ENCODE data around the gene PDS5B. TPM values are rescaled to one million over a fixed set of nuclear protein-coding genes. Genes with fewer than 3 reads are reported as not detected.
A peak's percentile ranks its signal among the peaks of the same experiment; 100 is the strongest.

PDS5B gene
- total and polyA plus RNA-seq, 2 donors (not counting 1 experiment from before 2014, with no cell fraction given): 6.6 to 62.9 TPM

- H3K27me3 ChIP-seq (replicated peaks in 1 of 4; ENCODE audit: control extremely low read depth in 1 of 4, control insufficient read depth in 3 of 4, insufficient read depth in 4 of 4, low read length in 3 of 4): peaks cover 0 to 6% (median 0%) of the 10 kb centered on the region in 4 experiments
- DNase-seq (peak; percentile 74), ATAC-seq (ENCODE audit: low read depth) (peak; percentile 25)
- Mint-ChIP-seq H3K4me1 (peaks cover 45% of the 10 kb centered on the region), H3K4me3 (peak overlapping the region; percentile 89), H3K9me3 (ENCODE audit: insufficient read depth) (no peaks in the 10 kb centered on the region), H3K27ac (peak overlapping the region; percentile 88), H3K27me3 (no peaks in the 10 kb centered on the region)
- peak overlapping the region; percentile 62 to 96 (median 80) for H3K4me3 ChIP-seq (ENCODE audit: control extremely low read depth in 1 of 5, extremely low read depth in 1 of 5, insufficient read depth in 1 of 5, low read depth in 2 of 5, low read length in 4 of 5)
- WGBS (ENCODE audit: insufficient coverage): under 1% methylated on average over 68 of the region's 74 CpGs
- TF ChIP-seq CTCF (IDR thresholded peaks at IDR 0.05) (no peak), EZH2 (IDR thresholded peaks at IDR 0.05; ENCODE audit: borderline replicate concordance, insufficient read depth, low read depth, low read length, poor library complexity, severe bottlenecking) (no peak)
- peak overlapping the region; percentile 47 to 69 for H3K27ac ChIP-seq (ENCODE audit: low read length in 2 of 2)
- peaks cover 20 to 23% of the 10 kb centered on the region in 2 donors for H3K4me1 ChIP-seq (ENCODE audit: control insufficient read depth in 2 of 2, insufficient read depth in 2 of 2, low read length in 2 of 2)
- H3K4me2 ChIP-seq (replicated peaks; ENCODE audit: low read depth, low read length, poor library complexity, severe bottlenecking): peak overlapping the region; percentile 76
- H2AFZ ChIP-seq (ENCODE audit: insufficient read depth, low read depth, low read length, poor library complexity, severe bottlenecking): peak overlapping the region; percentile 83
- POLR2A ChIA-PET: interaction anchor here (0.7 kb wide), 1 partner anchor 956 kb away, joined by 3 read pairs; no protein-coding TSS in a partner anchor
- peaks cover 12% of the 10 kb centered on the region for H4K20me1 ChIP-seq (ENCODE audit: control insufficient read depth, insufficient read depth, low read length, poor library complexity, severe bottlenecking)
- H3K79me2 ChIP-seq (ENCODE audit: control insufficient read depth, insufficient read depth, low read length): peaks cover 49% of the 10 kb centered on the region
- H3K9me3 ChIP-seq (ENCODE audit: control extremely low read depth in 1 of 3, control insufficient read depth in 2 of 3, insufficient read depth in 1 of 3, low read length in 2 of 3): no peaks in the 10 kb centered on the region
- intact Hi-C loops (cut with micrococcal nuclease): no loop called here
- peak overlapping the region; percentile 77 for H3K9ac ChIP-seq (ENCODE audit: low read length)
- CTCF ChIA-PET: interaction anchor here (0.6 to 5.8 kb wide), 17 partner anchors 10 to 1231 kb away, joined by 3 to 81 read pairs (median 3); no protein-coding TSS in a partner anchor
- H3K36me3 ChIP-seq (replicated peaks in 1 of 2; ENCODE audit: control extremely low read depth in 1 of 2, control insufficient read depth in 1 of 2, extremely low read depth in 1 of 2, insufficient read depth in 2 of 2, low read length in 1 of 2): no peaks in the 10 kb centered on the region
Measured at GRCh38 chr13:32587011-32587810, 959 bp downstream of the PDS5B start.

GRCh38 chr13:32587811-32588170 lies 1.5 kb downstream of the PDS5B start:
- no peak for ATAC-seq (ENCODE audit: low read depth)
- peaks cover 0 to 6% (median 0%) of the 10 kb centered on the region in 4 experiments for H3K27me3 ChIP-seq (replicated peaks in 1 of 4; ENCODE audit: control extremely low read depth in 1 of 4, control insufficient read depth in 3 of 4, insufficient read depth in 4 of 4, low read length in 3 of 4)
- H2AFZ ChIP-seq (ENCODE audit: insufficient read depth, low read depth, low read length, poor library complexity, severe bottlenecking): peak overlapping the region; percentile 83
- ChIA-PET POLR2A (interaction anchor here (0.7 kb wide), 1 partner anchor 955 kb away, joined by 3 read pairs; no protein-coding TSS in a partner anchor), CTCF (interaction anchor here (0.6 to 5.8 kb wide), 15 partner anchors 9 to 1231 kb away, joined by 3 to 81 read pairs (median 3); no protein-coding TSS in a partner anchor)
- Mint-ChIP-seq H3K4me3 (peak overlapping the region; percentile 89), H3K27me3 (no peaks in the 10 kb centered on the region), H3K27ac (peak overlapping the region; percentile 88), H3K9me3 (ENCODE audit: insufficient read depth) (no peaks in the 10 kb centered on the region), H3K4me1 (peaks cover 50% of the 10 kb centered on the region)
- no peak for TF ChIP-seq EZH2 (IDR thresholded peaks at IDR 0.05; ENCODE audit: borderline replicate concordance, insufficient read depth, low read depth, low read length, poor library complexity, severe bottlenecking)
- TF ChIP-seq CTCF (IDR thresholded peaks at IDR 0.05): no peak
- no peaks in the 10 kb centered on the region for H3K36me3 ChIP-seq (replicated peaks in 1 of 2; ENCODE audit: control extremely low read depth in 1 of 2, control insufficient read depth in 1 of 2, extremely low read depth in 1 of 2, insufficient read depth in 2 of 2, low read length in 1 of 2)
- H3K9ac ChIP-seq (ENCODE audit: low read length): peak overlapping the region; percentile 77
- H3K4me3 ChIP-seq (ENCODE audit: control extremely low read depth in 1 of 5, extremely low read depth in 1 of 5, insufficient read depth in 1 of 5, low read depth in 2 of 5, low read length in 4 of 5): peak overlapping the region; percentile 62 to 96 (median 80)
- peaks cover 18% of the 10 kb centered on the region for H4K20me1 ChIP-seq (ENCODE audit: control insufficient read depth, insufficient read depth, low read length, poor library complexity, severe bottlenecking)
- H3K79me2 ChIP-seq (ENCODE audit: control insufficient read depth, insufficient read depth, low read length): peaks cover 55% of the 10 kb centered on the region
- no peak for DNase-seq
- H3K27ac ChIP-seq (ENCODE audit: low read length in 2 of 2): peak overlapping the region; percentile 47 to 69
- intact Hi-C loops (cut with micrococcal nuclease): no loop called here
- WGBS (ENCODE audit: insufficient coverage): no CpG with 5 or more reads among the region's 8 CpGs
- H3K4me1 ChIP-seq (ENCODE audit: control insufficient read depth in 2 of 2, insufficient read depth in 2 of 2, low read length in 2 of 2): peaks cover 20 to 23% of the 10 kb centered on the region in 2 donors
- H3K9me3 ChIP-seq (ENCODE audit: control extremely low read depth in 1 of 3, control insufficient read depth in 2 of 3, insufficient read depth in 1 of 3, low read length in 2 of 3): no peaks in the 10 kb centered on the region
- H3K4me2 ChIP-seq (replicated peaks; ENCODE audit: low read depth, low read length, poor library complexity, severe bottlenecking): peak overlapping the region; percentile 76

Measured in B cell (primary cell).